Fibroblast of lung (primary cell): ENCODE data around the gene PDE6D. TPM values are rescaled to one million over a fixed set of nuclear protein-coding genes. Genes with fewer than 3 reads are reported as not detected.

Source experiments
- DNase-seq, 2 donors: peaks; one replicate each; pipeline versions ENCODE4 v3.0.0 to v3.0.0-alpha.2; 2010; ENCODE audit warnings: low read depth in 2 of 2
- H2AFZ ChIP-seq: 2 replicates; pipeline ENCODE4 v1.5.1; 2012; ENCODE audit warnings: low read length, control low read depth, inconsistent platforms
- H3K27ac ChIP-seq: 2 replicates; pipeline ENCODE4 v1.5.1; 2011; ENCODE audit warnings: low read length, control low read depth; ENCODE audit not compliant: insufficient read depth
- H3K27me3 ChIP-seq: 2 replicates; pipeline ENCODE4 v1.5.1; 2011; ENCODE audit warnings: mild to moderate bottlenecking, low read length; ENCODE audit not compliant: control insufficient read depth, insufficient read depth
- H3K36me3 ChIP-seq: 2 replicates; pipeline ENCODE4 v1.5.1; 2011; ENCODE audit warnings: low read length; ENCODE audit not compliant: control insufficient read depth, insufficient read depth
- H3K4me1 ChIP-seq: 2 replicates; pipeline ENCODE4 v1.5.1; 2011; ENCODE audit warnings: low read length; ENCODE audit not compliant: control insufficient read depth, insufficient read depth; ENCODE audit errors: extremely low read depth
- H3K4me2 ChIP-seq: 2 replicates; pipeline ENCODE4 v1.5.1; 2011; ENCODE audit warnings: low read length, control low read depth; ENCODE audit not compliant: insufficient read depth; ENCODE audit errors: extremely low read depth
- H3K4me3 ChIP-seq, 4 experiments: fragments of 200-600 bp in 1 of 4; sonication (generic) in 1 of 4; replicated peaks in 1 of 4; 2 replicates each; pipeline ENCODE4 v1.5.1; 2011 to 2016; ENCODE audit warnings: low read length in 4 of 4, low read depth in 3 of 4, mild to moderate bottlenecking in 3 of 4, control low read depth in 2 of 4, inconsistent platforms in 1 of 4, mixed read lengths in 1 of 4; ENCODE audit not compliant: insufficient read depth in 1 of 4; ENCODE audit errors: control extremely low read depth in 1 of 4
- H3K79me2 ChIP-seq: 2 replicates; pipeline ENCODE4 v1.5.1; 2012; ENCODE audit warnings: mild to moderate bottlenecking, low read length, inconsistent platforms; ENCODE audit not compliant: control insufficient read depth, insufficient read depth
- H3K9ac ChIP-seq: 2 replicates; pipeline ENCODE4 v1.5.1; 2011; ENCODE audit warnings: mild to moderate bottlenecking, low read length, control low read depth; ENCODE audit not compliant: insufficient read depth
- H3K9me3 ChIP-seq: 2 replicates; pipeline ENCODE4 v1.5.1; 2012; ENCODE audit warnings: low read depth, low read length; ENCODE audit not compliant: control insufficient read depth, insufficient read depth
- H4K20me1 ChIP-seq: 2 replicates; pipeline ENCODE4 v1.5.1; 2011; ENCODE audit warnings: low read length; ENCODE audit not compliant: control insufficient read depth, insufficient read depth; ENCODE audit errors: extremely low read depth
- EZH2 ChIP-seq: IDR thresholded peaks from 2 replicates; pipeline ENCODE4 v1.5.1; 2012; ENCODE audit warnings: low read length, control low read depth, mild to moderate bottlenecking; ENCODE audit errors: missing control alignments
- polyA plus RNA-seq, 2 donors: library from polyadenylated mRNA; depleted of rRNA in 1 of 2; stranded (reverse) in 1 of 2; unstranded in 1 of 2; fragments of >200 nt; gene quantifications; 2 replicates each; pipeline ENCODE4 v1.2.1, GENCODE V29; 2011 to 2012; ENCODE audit warnings: missing spikeins in 1 of 2
- total RNA-seq: library from RNA; depleted of rRNA; stranded (reverse); fragments of >200 nt; gene quantifications from 2 replicates; pipeline ENCODE4 v1.2.1, GENCODE V29; 2014
- TF ChIP-seq, protein P1 (sequence below), 2 donors: IDR thresholded peaks in 1 of 2; conservative IDR thresholded peaks in 1 of 2; 1 replicate in 1 of 2; 2 replicates in 1 of 2; pipeline ENCODE4 v1.5.1; 2011 to 2012; ENCODE audit warnings: low read length in 2 of 2, control low read depth in 1 of 2, inconsistent platforms in 1 of 2, low read depth in 1 of 2, mild to moderate bottlenecking in 1 of 2

The PDE6D gene
- total and polyA plus RNA-seq, 2 donors (not counting 1 experiment from before 2014, with no cell fraction given), result 14.4 to 32.3 TPM

DNA sequence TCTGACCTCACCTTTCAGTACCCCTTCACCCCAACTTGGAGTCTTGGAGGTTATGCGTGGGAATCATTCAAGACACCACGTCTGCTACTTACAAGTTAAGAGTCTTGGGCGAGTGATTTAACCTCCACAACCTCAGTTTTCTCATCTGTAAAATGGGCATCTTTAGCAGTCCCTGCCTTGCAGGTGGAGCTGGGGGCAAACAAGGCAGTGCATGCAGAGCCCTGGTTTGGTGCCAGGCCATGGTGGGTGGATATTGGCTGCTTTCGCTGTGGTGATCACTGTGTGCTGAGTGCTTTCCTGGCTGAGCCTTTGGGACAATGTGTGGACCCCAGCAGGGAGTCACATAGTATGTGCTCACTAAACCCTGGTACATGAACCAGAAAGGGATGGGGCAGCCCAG lies 93.1 kb downstream of the PDE6D start:
- Histone ChIP-seq H3K36me3 (no peaks in the 10 kb centered on the region), H4K20me1 (no peaks in the 10 kb centered on the region), H3K4me1 (no peaks in the 10 kb centered on the region), H3K9ac (no peak overlapping the region), H3K27me3 (no peaks in the 10 kb centered on the region), H3K9me3 (no peaks in the 10 kb centered on the region), H3K4me2 (no peak overlapping the region), H2AFZ (no peak overlapping the region), H3K4me3 (no peak overlapping the region), H3K27ac (no peak overlapping the region), H3K79me2 (no peaks in the 10 kb centered on the region)
- no peak for DNase-seq
- TF ChIP-seq EZH2, result no peak
- TF ChIP-seq, protein P1, sequence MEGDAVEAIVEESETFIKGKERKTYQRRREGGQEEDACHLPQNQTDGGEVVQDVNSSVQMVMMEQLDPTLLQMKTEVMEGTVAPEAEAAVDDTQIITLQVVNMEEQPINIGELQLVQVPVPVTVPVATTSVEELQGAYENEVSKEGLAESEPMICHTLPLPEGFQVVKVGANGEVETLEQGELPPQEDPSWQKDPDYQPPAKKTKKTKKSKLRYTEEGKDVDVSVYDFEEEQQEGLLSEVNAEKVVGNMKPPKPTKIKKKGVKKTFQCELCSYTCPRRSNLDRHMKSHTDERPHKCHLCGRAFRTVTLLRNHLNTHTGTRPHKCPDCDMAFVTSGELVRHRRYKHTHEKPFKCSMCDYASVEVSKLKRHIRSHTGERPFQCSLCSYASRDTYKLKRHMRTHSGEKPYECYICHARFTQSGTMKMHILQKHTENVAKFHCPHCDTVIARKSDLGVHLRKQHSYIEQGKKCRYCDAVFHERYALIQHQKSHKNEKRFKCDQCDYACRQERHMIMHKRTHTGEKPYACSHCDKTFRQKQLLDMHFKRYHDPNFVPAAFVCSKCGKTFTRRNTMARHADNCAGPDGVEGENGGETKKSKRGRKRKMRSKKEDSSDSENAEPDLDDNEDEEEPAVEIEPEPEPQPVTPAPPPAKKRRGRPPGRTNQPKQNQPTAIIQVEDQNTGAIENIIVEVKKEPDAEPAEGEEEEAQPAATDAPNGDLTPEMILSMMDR (conservative IDR thresholded peaks at IDR 0.05 in 1 of 2, IDR thresholded peaks at IDR 0.05 in 1 of 2; ENCODE audit: low read depth in 1 of 2, low read length in 2 of 2), result peak in 1 of 2 donors; percentile 1

DNA sequence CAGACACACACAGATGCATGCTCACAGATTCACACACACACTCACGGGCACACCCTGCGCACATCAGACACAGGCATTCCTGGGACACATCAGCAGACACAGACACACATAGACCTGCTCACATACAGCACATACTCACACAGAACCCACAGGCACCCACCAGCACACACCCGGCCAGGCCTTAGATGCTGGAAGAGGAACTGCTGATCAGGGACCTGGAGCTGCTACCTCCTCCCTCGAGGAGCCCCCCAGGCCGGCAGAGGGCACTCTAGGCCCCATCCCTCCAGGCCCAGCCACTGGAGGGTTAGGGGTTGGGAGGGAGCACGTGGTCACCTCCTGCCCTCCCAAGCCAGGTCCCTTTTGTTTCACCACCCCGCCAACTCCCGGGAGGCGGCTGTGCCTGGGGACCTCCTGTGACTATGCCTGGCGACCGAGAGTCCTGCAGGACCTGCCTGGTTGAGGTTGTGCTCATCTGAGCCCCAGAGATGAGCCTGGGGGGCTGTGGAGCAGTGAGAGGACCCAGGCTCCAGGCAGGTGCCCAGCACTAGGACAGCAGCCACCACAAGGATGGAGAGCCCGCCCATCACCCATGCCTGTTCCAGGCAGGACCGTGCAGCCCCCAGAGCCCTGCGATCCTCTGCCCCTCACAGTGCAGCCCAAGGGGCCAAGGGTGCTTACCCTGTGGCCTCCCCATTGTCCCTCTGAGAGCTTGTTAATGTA lies 93.8 kb downstream of the PDE6D start:
- Histone ChIP-seq H3K9ac (no peak overlapping the region), H3K4me1 (no peaks in the 10 kb centered on the region), H2AFZ (no peak overlapping the region), H3K79me2 (no peaks in the 10 kb centered on the region), H3K9me3 (no peaks in the 10 kb centered on the region), H3K4me3 (no peak overlapping the region), H3K4me2 (no peak overlapping the region), H3K36me3 (no peaks in the 10 kb centered on the region), H3K27ac (no peak overlapping the region), H3K27me3 (no peaks in the 10 kb centered on the region), H4K20me1 (no peaks in the 10 kb centered on the region)
- DNase-seq, result peak; percentile 23 to 42
- TF ChIP-seq, protein P1 (conservative IDR thresholded peaks at IDR 0.05 in 1 of 2, IDR thresholded peaks at IDR 0.05 in 1 of 2; ENCODE audit: low read depth in 1 of 2, low read length in 2 of 2), result peak; percentile 47 to 56
- TF ChIP-seq EZH2, result no peak

DNA sequence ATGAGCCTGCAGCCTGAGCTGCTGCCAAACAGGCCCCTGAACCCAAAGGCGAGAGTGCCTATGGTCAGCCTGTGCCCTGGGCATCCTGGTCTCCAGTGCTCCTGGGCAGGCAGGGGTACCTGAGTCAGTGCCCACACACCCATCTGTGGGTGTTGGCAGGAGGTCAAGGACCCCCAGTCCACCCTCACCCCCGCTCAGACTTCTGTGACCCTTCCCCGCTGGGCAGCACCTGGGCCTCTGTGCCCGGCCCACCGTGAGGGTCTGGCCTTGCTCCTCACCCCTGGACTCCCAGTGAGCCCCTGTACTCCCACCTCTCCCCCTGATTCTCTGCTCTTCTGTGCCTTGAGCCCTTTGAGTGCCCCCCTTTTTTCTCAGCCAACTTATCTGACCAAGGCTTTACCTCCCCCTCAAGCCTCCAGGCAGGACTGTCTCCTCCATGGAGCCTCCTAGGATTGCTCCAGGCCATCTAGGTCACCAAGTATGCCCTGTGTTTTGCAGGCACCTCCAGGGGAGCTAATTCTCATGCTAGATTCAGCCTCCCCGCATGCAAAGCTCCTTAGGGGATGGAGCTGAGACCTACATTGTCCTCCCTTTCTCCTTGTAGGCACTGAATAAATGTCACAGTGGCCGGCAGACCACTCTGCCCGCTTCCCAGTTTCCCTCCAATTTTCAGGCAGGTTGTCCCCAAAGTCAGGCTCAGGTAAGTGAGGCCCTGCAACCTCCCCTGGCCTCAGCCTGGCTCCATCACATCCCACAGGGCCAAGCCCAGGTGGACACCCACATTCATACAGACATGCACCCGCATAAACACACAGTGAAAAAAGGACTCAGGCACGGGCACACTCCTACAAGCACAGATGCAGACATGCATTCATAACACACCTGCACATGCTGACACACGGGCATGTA lies 94.6 kb downstream of the PDE6D start:
- no peak overlapping the region for H3K4me2 ChIP-seq
- peaks cover under 1% of the 10 kb centered on the region for H3K4me1 ChIP-seq
- H3K27ac ChIP-seq, result no peak overlapping the region
- H3K27me3 ChIP-seq, result no peaks in the 10 kb centered on the region
- no peaks in the 10 kb centered on the region for H3K79me2 ChIP-seq
- no peaks in the 10 kb centered on the region for H3K9me3 ChIP-seq
- H3K4me3 ChIP-seq, result no peak overlapping the region
- no peak overlapping the region for H2AFZ ChIP-seq
- H4K20me1 ChIP-seq, result no peaks in the 10 kb centered on the region
- TF ChIP-seq, protein P1 (conservative IDR thresholded peaks at IDR 0.05 in 1 of 2, IDR thresholded peaks at IDR 0.05 in 1 of 2; ENCODE audit: low read depth in 1 of 2, low read length in 2 of 2), result no peak
- no peak for TF ChIP-seq EZH2
- H3K36me3 ChIP-seq, result no peaks in the 10 kb centered on the region
- H3K9ac ChIP-seq, result no peak overlapping the region
- DNase-seq, result no peak
